Activated CD4-positive, alpha-beta T cell treated with anti-CD3 and anti-CD28 coated beads, Interleukin-2, Interleukin-4, amounts not matched to agents 100 ng/mL and 50 ng/mL, durations not matched to agents 16 hours and 8 hours (primary cell): ENCODE data around the gene CD2BP2.
"Not testable (repeated sequence)": the region's sequence is repeated elsewhere in the genome, so short reads cannot be mapped to it uniquely, and the experiment has no call there.

Experiments used
- DNase-seq: peaks from one replicate; pipeline ENCODE4 v3.0.0-alpha.2; 2020; ENCODE audit warnings: low spot score

CD2BP2 gene

DNA sequence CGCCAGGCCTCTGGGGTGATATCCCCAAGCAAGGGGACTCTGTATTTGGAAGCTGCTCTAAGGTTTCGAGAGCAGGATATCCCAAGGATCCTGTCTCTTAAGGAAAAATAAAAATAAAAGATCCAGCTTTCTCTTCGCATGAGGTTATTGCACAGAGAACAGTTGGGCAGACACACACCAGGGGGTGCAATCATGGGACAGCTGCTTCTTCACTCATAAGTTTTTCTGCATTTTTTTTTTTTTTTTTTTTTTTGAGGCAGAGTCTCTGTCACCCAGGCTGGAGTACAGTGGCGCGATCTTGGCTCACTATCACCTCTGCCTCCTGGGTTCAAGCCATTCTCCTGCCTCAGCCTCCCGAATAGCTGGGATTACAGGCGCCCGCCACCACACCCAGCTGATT is 13.1 kb downstream of the CD2BP2 start:
- not testable (repeated sequence) for DNase-seq

DNA sequence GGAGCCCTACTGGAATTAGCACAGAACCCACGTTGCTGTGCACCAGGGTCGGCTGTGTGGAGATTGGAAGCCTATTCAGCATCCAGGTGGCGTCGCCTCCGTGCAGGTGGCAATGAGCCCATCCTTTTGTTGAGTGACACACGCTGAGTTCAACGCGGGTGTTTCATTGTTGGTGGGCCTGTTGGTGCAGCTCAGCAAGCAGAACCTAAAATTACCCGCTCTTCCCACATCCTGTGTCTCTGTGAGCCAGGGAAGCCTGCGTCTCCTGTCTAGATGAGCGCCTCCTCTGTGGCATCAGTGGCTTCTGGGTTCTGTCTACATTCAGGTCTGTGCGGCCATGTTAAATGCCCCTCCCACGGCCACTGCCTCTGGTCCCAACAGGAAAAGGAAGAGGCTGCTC is 14.5 kb downstream of the CD2BP2 start:
- no peak for DNase-seq

DNA sequence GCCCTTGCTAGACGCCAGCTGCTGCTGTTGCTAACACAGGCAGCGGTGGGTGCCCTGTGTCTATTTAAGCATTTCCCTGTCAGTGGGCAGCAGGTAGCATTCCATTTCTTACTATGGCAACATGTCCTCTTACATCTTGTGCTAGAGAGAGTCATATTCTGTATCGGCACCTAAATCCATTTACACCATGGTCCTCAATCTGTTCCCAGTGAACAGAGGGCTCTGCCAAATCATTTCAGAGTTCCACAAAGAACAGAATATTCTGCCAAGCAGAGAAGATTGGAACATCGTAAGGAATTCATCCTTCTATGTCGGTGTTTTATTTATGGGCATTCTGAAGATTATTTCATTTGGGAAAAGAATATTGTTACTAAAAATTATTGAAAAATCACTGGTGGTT is 16.4 kb downstream of the CD2BP2 start:
- DNase-seq, result not testable (repeated sequence)

DNA sequence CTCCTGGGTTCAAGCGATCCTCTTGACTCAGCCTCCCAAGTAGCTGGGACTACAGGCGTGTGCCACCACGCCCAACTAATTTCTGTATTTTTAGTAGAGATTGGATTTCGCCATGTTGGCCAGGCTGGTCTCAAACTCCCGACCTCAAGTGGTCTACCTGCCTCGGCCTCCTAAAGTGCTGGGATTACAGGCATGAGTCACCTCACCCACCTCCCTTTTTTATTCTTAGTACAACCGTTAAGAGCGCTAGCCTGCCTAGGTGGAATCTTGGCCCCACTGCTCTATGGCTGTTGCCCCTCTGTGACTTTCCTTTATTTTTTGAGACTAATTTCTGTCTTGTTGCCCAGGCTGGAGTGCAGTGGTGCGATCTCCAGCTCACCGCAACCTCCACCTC is 17.1 kb downstream of the CD2BP2 start:
- DNase-seq, result not testable (repeated sequence)

DNA sequence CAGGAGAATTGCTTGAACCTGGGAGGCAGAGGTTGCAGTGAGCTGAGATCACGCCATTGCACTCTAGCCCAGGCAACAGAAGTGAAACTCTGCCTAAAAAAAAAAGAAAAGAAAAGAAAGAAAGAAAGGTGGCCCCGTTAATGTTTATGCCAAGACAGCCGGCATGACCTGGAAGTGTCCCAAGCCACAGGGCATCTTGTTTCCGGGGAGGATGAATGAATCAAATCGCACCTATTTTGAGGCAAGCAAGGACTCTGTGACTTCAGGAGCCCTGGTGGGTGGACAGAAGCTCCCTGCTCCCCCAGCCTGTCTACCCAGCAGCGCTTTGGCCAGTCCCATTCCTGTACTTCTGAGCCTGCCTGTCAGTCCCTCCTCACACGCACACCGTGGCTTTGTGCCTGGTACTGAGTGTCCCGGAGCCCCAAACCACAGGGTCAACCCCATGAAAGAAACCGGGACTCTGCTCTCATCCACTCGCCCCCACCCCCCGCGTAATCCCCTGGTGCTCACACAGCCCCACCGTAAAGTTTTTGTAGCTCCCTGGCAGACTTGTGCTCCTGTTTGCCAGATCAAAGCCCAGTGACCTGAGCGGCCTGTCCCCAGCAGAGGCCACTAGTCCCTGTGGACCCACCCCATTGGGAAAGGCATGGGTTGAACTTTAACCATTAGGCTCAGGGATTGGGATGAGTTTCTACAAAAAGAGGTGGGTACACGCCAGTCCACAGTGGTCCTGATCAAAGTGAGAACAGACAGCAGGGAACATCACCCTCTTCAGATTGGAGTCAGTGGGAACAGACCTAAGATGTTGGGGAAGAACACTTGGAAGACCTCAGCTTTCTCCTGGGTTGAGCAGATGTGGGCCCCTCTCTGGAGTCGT is 19.3 kb downstream of the CD2BP2 start:
- DNase-seq, result peak; percentile 15

DNA sequence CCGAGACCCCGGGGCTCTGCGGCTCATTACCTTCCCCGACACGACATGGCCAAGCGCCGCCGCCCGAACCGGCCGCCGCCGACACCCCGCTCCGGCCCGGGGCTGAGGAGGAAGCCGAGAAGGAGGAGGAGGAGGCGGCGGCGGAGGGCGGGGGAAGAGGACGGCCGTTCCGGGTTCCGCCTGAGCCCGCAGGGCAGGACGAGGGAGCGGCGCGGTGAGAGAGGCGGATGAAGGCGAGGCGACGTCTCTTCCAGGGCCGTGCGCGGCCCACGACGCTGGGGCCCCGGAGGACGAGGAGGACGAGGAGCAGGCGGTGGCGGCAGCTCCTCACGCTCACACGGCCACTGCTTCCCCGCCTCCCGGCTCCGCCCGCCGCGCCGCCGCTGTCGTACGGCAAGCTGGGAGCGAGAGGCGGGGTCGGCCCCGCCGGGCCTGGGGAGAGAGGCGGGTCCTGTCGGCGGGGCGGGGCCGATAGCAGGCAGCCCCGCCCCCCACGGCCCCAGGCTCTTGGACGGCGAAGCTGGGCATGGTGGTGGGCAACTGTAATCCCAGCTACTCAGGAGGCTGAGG is 20.0 kb downstream of the CD2BP2 start:
- DNase-seq, result peak; percentile 81

DNA sequence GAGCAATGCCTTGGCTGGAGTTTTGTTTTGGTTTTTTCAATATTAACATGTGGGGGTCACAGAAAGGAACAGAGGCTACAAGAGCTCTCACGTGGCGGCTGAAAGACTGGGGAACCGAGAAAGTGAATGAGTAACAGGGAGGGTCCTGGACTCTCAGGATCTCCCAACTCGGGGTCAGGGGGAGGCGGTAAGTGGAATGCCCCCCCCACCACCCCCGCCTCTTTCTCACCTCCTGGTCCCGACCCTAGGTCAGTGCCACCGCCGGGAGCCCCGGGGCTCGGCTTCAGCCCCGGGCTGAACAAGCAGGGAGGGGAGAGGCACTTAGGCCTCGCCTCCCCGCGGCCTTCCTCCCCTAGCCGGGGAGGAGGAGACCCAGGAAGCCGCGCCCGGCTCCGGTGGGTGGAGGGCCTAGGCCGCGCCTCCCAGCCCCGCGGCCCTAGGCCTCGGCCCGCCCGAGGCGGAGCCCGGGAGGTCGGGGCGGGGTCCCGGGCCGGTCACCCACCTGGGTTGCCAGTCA is 20.6 kb downstream of the CD2BP2 start:
- DNase-seq, result peak; percentile 82

DNA sequence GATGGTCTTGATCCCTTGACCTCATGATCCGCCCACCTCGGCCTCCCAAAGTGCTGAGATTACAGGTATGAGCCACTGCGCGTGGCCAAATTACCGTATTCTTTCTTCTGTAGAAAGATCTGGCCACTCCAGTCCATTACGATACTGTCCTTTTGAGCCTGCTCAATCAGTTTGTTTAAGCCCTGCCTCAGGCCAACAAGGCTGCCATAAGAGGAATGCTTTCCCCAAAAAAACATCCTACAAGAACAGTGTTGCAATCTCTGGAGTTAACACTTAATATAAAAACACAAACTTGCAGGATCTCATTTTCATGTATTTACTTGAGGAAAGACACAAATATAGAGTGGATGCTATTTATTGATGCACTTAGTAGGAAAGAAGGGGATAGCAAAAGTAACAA is 30.9 kb downstream of the CD2BP2 start:
- not testable (repeated sequence) for DNase-seq

DNA sequence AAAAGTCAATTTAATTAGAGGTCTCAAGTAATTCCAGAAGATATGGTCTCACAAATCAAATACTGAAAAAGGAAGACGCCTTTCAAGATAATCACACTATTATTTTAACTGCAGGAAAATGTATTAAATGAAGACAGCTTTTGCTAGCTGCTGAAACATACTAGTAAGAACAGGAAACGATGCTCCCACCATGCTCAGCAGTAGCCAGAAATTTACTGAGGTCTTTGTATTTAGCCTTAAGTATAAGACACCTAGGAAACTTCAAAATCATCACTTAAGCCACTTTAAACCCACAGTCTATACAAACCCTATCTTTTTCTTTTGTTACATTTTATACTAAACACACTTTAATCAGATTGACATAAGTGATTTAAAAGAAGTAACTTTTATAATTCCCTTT is 36.5 kb downstream of the CD2BP2 start:
- DNase-seq, result not testable (repeated sequence)

DNA sequence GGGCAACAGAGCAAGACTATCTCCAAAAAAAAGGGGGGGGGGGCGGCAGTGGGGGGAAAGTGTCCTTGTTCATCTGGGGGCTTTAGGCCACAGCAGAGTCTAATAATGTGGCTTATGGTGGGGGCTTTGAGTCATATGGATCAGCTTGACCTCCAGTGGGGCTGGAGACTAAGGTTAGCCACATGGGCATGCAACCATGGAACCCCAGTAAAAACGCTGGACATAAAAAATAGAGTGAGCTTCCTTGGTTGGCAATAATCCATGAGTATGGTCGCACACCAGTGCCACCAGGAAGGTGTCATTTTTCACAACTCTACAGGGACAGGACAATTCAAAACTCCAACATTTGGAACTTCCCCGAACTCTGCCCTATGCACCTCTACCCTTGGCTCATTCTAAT is 44.2 kb downstream of the CD2BP2 start:
- DNase-seq, result not testable (repeated sequence)

DNA sequence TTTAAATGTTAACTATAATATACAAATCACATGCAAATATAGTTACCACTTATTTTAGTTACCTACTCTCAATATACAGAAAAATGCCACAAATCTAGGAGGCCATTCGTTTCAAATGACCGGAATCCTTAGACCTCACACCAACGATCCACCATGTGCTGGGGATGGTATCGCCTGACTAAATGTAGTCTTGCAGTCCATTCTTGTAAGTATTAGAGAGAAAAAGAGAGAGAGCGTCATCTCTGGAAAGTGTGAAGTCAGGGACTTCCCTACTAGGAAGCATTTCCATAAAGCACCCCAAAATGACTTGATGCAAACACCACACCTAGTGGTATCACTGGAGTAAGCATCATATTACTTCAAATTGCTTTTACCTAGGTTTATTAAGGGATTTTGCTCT is 45.9 kb downstream of the CD2BP2 start:
- peak; percentile 1 for DNase-seq
